Brain microvascular endothelial cell (primary cell): Measurements from ENCODE around the gene ZNF747.

Experiments used
- DNase-seq: peaks from one replicate; pipeline ENCODE4 v3.0.0-alpha.2; 2020
- H3K27ac ChIP-seq: fragments of 250-450 bp; sonication (Bioruptor Pico); 2 replicates; pipeline ENCODE4 v1.5.1; 2020; ENCODE audit warnings: mild to moderate bottlenecking, moderate library complexity
- H3K27me3 ChIP-seq: fragments of 250-450 bp; sonication (Bioruptor Pico); replicated peaks from 2 replicates; pipeline ENCODE4 v1.5.1; 2020; ENCODE audit warnings: mild to moderate bottlenecking
- H3K36me3 ChIP-seq: fragments of 250-450 bp; sonication (Bioruptor Pico); replicated peaks from 2 replicates; pipeline ENCODE4 v1.5.1; 2020; ENCODE audit warnings: mild to moderate bottlenecking
- H3K4me3 ChIP-seq: 2 replicates; pipeline ENCODE4 v1.5.1; 2011; ENCODE audit warnings: low read depth, mild to moderate bottlenecking, control low read depth, low read length, moderate library complexity
- CTCF ChIP-seq: IDR thresholded peaks from 2 replicates; pipeline ENCODE4 v1.5.1; 2011; ENCODE audit warnings: low read depth, mild to moderate bottlenecking, moderate library complexity, low read length, control low read depth, inconsistent platforms; ENCODE audit errors: missing control alignments
- in situ Hi-C: cut with HindIII; loops from 2 replicates; pipeline ENCODE4 v1.10.0; 2017; ENCODE audit warnings: low sequenced_read_pairs, low pct_ligation_motif_present

The ZNF747 gene

GRCh38 chr16:30488764-30489605 is 45.7 kb downstream of the ZNF747 start:
- Histone ChIP-seq H3K4me3 (no peak overlapping the region), H3K27me3 (no peaks in the 10 kb centered on the region), H3K27ac (no peak overlapping the region), H3K36me3 (no peaks in the 10 kb centered on the region)
- no peak for DNase-seq
- no peak for TF ChIP-seq CTCF
- in situ Hi-C loops = no loop called here

- Histone ChIP-seq H3K4me3 (no peak overlapping the region), H3K27me3 (no peaks in the 10 kb centered on the region), H3K36me3 (no peaks in the 10 kb centered on the region), H3K27ac (no peak overlapping the region)
- in situ Hi-C loops = no loop called here
- no peak for TF ChIP-seq CTCF
- DNase-seq = no peak
Measured at GRCh38 chr16:30485818-30486436, 48.7 kb downstream of the ZNF747 start.

GRCh38 chr16:30484887-30485286 is 49.8 kb downstream of the ZNF747 start:
- Histone ChIP-seq H3K27ac (no peak overlapping the region), H3K36me3 (no peaks in the 10 kb centered on the region), H3K4me3 (no peak overlapping the region), H3K27me3 (no peaks in the 10 kb centered on the region)
- no peak for TF ChIP-seq CTCF
- DNase-seq = no peak
- in situ Hi-C loops = no loop called here

- H3K4me3 ChIP-seq = no peak overlapping the region
- no peaks in the 10 kb centered on the region for H3K27me3 ChIP-seq
- peak; percentile 53 for TF ChIP-seq CTCF
- no peak for DNase-seq
- in situ Hi-C loops = no loop called here
- H3K36me3 ChIP-seq = no peaks in the 10 kb centered on the region
- no peak overlapping the region for H3K27ac ChIP-seq
Measured at GRCh38 chr16:30482366-30482765, 52.3 kb downstream of the ZNF747 start.

- Histone ChIP-seq H3K27me3 (no peaks in the 10 kb centered on the region), H3K4me3 (no peak overlapping the region), H3K27ac (no peak overlapping the region), H3K36me3 (no peaks in the 10 kb centered on the region)
- in situ Hi-C loops = no loop called here
- no peak for DNase-seq
- TF ChIP-seq CTCF = no peak
Measured at GRCh38 chr16:30481381-30481780, 53.3 kb downstream of the ZNF747 start.
